Muscle of leg (tissue), 11 donors: ENCODE measurements around the gene SUPT3H. TPM values are rescaled to one million over a fixed set of nuclear protein-coding genes. Genes with fewer than 3 reads are reported as not detected.

ENCODE experiments used
- DNase-seq: peaks from one replicate; pipeline ENCODE4 v3.0.0; 2013
- H3K27ac ChIP-seq: one replicate; pipeline ENCODE4 v1.5.1; 2013; ENCODE audit warnings: mild to moderate bottlenecking, low read length, control low read depth
- H3K27me3 ChIP-seq: one replicate; pipeline ENCODE4 v1.6.1; 2013; ENCODE audit warnings: low read length; ENCODE audit not compliant: control insufficient read depth, insufficient read depth
- H3K36me3 ChIP-seq: one replicate; pipeline ENCODE4 v1.6.1; 2013; ENCODE audit warnings: low read length; ENCODE audit not compliant: control insufficient read depth, insufficient read depth
- H3K4me1 ChIP-seq: one replicate; pipeline ENCODE4 v1.6.1; 2013; ENCODE audit warnings: low read length; ENCODE audit not compliant: control insufficient read depth, insufficient read depth
- H3K4me3 ChIP-seq: one replicate; pipeline ENCODE4 v1.5.1; 2013; ENCODE audit warnings: low read length, control low read depth
- H3K9me3 ChIP-seq: replicated peaks from 2 replicates; pipeline ENCODE4 v1.6.1; 2013; ENCODE audit warnings: low read depth, low read length; ENCODE audit not compliant: control insufficient read depth
- WGBS: methylation state at CpG from one replicate; pipeline ENCODE4 v1.1.5; 2013; ENCODE audit warnings: missing lambda C conversion rate; ENCODE audit not compliant: insufficient coverage; 5-methylcytosine and 5-hydroxymethylcytosine counted together
- polyA plus RNA-seq, 8 donors: library from polyadenylated mRNA; unstranded; fragments of 120-200 nt; gene quantifications; one replicate each; pipeline versions ENCODE4 v1.2.1 to v1.2.3, GENCODE V29; 2013; ENCODE audit warnings: inconsistent platforms in 1 of 8, low replicate concordance in 1 of 8; ENCODE audit not compliant: insufficient read length in 8 of 8, insufficient read depth in 1 of 8
- total RNA-seq: library from RNA; stranded (reverse); fragments of 120-200 nt; gene quantifications from one replicate; pipeline ENCODE4 v1.2.4, GENCODE V29; 2013

SUPT3H gene
- total and polyA plus RNA-seq, 9 donors, result 8.3 to 13.7 (median 10.7) TPM

DNA sequence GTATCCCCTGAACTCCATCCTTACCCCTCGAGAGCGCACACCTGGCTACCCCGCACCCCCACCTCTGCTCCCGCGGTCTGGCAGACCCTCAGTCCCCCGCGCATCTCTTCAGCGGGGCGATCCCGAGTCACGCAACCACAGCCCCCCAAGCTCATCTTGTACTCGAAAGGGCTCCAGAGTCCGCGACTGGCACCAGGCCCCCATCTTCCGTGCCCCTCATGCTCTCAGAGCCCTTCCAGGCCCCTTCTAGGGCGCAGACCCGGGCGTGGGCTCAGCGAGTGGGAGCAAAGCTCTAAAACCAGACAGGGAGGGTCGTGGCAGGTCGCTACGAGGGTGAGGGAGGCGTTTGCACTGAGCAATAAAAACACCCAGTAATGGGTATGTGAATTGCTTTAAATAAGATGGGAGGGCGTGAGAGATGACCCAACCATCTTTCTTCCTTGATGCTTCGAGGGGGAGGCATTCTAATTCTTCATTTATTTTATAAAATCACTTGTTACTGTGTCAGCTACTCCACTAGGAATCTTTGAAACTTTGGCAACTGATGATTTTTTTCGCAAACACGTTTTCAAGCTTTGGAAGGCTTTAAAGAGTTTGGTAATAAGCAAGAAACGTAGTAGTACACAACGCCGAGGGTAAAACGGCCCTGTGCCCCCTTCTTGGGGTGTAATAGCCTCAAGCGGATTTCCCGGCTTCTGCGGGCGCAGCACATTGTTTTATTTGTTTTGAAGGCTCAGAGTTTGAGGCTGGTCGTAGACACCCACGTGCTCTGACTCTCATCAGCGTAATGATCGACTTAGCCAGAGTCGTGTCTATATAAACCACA lies 42.6 kb upstream of the SUPT3H start:
- Histone ChIP-seq H3K36me3 (no peaks in the 10 kb centered on the region), H3K9me3 (no peaks in the 10 kb centered on the region), H3K4me1 (peaks cover 40% of the 10 kb centered on the region), H3K27ac (no peak overlapping the region), H3K27me3 (peaks cover 64% of the 10 kb centered on the region), H3K4me3 (no peak overlapping the region)
- 3% methylated on average over 17 of the region's 40 CpGs for WGBS
- DNase-seq, result peak; percentile 26

DNA sequence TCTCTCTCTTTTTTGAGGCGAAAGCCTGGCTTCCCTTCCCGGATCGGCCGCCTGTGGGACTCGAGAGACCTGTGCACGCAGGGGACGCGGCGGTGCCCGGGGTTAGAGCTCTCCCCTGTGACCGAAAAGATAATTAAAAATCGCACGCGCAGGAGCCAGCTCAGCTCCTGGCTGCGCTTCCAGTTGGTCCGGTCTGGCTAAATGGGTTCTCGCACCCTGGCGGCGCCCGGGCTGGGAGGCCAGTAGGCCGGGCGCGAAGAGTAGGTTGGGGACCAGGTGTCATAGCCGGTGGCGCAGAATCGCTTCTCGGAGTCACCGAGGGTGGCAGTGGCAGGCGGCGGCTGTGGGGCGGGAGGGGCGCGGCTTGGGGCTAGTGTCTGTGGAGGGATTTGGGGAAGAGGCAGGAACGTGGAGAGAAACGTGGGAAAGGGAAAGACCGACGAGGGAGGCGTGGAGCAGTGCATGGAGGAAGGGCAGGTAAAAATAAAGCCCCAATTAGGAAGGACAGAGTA lies 41.9 kb upstream of the SUPT3H start:
- Histone ChIP-seq H3K36me3 (no peaks in the 10 kb centered on the region), H3K4me1 (peaks cover 40% of the 10 kb centered on the region), H3K4me3 (peak overlapping the region; percentile 5), H3K27me3 (peaks cover 64% of the 10 kb centered on the region), H3K9me3 (no peaks in the 10 kb centered on the region), H3K27ac (no peak overlapping the region)
- 3% methylated on average over 30 of the region's 38 CpGs for WGBS
- peak; percentile 33 for DNase-seq

DNA sequence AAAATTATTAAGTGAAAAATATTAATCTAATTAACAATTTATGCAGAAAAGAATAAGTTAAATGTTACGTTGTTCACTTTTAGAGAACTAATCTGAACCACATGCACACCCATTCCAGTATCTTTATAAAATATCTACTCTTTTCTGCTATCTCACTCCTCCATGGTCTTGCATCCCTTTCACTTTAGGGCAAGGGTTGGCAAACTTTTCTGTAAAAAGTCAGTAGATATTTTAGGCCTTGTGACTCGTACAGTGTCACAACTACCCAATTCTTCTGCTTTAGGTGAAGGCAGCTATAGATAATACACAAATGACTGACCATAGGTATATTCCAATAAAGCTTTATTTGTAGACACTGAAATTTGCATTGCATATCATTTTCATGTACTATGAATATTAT lies 39.7 kb upstream of the SUPT3H start:
- no CpG with 5 or more reads among the region's 2 CpGs for WGBS
- Histone ChIP-seq H3K27me3 (peaks cover 44% of the 10 kb centered on the region), H3K4me3 (no peak overlapping the region), H3K4me1 (peaks cover 27% of the 10 kb centered on the region), H3K27ac (no peak overlapping the region), H3K9me3 (no peaks in the 10 kb centered on the region), H3K36me3 (no peaks in the 10 kb centered on the region)
- DNase-seq, result no peak

DNA sequence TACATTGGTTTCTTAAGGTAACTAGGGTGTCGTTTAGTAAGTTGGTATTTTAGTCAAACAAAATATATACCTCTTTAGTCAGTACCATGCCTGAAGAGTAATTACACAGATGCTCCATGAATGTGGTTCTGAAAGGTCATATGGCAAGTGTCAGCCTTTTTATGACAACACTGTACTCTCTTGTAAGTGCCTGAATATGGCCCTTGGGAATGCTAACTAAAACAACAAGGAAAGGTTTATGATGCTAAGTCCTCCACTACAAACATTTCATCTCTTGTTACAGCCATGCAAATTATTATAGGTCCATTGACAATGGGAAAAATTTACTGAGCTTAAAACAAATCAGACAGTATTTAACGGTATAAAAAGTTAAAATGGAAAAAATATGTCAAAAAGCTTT lies 39.0 kb upstream of the SUPT3H start:
- Histone ChIP-seq H3K27me3 (peaks cover 37% of the 10 kb centered on the region), H3K9me3 (no peaks in the 10 kb centered on the region), H3K4me1 (peaks cover 22% of the 10 kb centered on the region), H3K36me3 (no peaks in the 10 kb centered on the region), H3K4me3 (no peak overlapping the region), H3K27ac (no peak overlapping the region)
- WGBS, result no CpG with 5 or more reads among the region's 2 CpGs
- DNase-seq, result no peak

DNA sequence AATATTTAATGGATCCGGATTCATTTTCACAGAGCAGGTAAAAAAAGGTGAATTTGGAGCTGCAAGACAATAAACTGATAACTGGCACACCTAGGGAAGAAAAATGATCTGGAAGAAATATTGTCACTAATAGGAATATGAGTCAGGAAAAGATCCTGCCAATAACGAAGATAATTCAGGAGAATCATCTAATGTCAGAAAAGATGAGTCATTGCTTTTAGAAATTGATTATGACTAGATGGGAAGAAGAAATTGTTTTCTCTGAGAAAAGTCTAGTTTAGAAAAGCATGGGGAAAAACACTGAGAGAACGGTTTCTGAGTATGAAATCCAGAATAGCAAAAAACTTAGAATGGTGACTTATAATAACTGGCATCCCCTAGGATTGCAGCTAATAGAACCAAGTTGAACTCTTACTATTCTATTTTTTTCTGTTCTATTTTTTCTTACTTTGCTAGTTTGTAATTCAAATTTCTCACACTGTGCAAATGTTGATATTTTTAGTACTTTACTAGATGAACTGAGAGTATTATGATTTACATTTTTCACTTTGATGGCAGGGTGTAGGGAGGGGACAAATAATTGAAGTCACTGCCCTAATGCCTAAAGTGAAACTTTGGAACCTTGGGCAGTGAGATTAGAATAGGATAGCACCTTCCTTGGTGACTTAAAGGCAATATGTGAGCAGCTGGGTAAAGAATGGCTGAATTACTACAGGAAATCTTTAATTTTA lies 38.2 kb upstream of the SUPT3H start:
- H3K4me1 ChIP-seq, result peaks cover 16% of the 10 kb centered on the region
- H3K9me3 ChIP-seq, result no peaks in the 10 kb centered on the region
- 70% methylated on average over 2 of the region's 3 CpGs for WGBS
- no peak overlapping the region for H3K27ac ChIP-seq
- H3K36me3 ChIP-seq, result no peaks in the 10 kb centered on the region
- no peak for DNase-seq
- no peak overlapping the region for H3K4me3 ChIP-seq
- peaks cover 30% of the 10 kb centered on the region for H3K27me3 ChIP-seq

DNA sequence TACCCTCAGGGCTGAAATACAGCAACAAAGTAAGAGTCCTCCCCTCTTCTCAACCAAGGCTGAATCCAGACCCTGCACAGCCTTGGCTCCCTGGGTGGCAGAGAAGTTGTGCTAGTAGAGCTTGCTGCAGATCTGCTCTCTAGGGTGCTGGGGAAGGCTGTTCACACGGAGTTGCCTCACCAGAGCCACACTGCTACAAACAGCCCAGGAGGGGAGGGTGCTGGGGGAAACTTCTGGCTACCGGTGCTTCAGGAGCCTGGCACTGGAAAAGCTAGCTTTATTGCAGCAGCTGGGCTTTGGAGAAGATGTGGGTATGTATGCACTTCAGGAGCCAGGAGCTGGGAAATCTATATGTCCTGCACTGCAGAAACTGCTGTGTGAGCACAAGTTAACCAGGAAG lies 37.6 kb upstream of the SUPT3H start:
- no peaks in the 10 kb centered on the region for H3K9me3 ChIP-seq
- no peaks in the 10 kb centered on the region for H3K36me3 ChIP-seq
- no peak overlapping the region for H3K4me3 ChIP-seq
- peaks cover 24% of the 10 kb centered on the region for H3K27me3 ChIP-seq
- WGBS, result 0% methylated on average over 1 of the region's 2 CpGs
- no peak for DNase-seq
- no peak overlapping the region for H3K27ac ChIP-seq
- H3K4me1 ChIP-seq, result peaks cover 10% of the 10 kb centered on the region

DNA sequence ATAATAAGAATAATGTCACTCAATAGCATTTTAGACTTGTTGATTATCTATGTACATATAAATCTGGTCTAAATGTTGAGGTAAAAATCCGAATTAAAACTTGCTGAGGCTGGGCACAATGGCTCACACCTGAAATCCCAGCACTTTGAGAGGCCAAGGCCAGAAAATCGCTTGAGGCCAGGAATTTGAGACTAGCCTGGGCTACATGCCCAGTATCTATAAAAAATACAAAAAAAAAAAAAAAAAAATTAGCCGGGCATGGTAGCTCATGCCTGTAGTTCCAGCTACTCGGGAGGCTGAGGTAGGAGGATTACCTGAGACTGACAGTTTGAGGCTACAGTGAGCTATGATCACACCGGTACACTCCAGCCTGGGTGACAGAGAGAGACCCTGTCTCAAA lies 34.2 kb upstream of the SUPT3H start:
- DNase-seq, result no peak
- no peak overlapping the region for H3K4me3 ChIP-seq
- no peak overlapping the region for H3K27ac ChIP-seq
- peaks cover 5% of the 10 kb centered on the region for H3K27me3 ChIP-seq
- WGBS, result no CpG with 5 or more reads among the region's 5 CpGs
- no peaks in the 10 kb centered on the region for H3K4me1 ChIP-seq
- H3K36me3 ChIP-seq, result no peaks in the 10 kb centered on the region
- no peaks in the 10 kb centered on the region for H3K9me3 ChIP-seq

DNA sequence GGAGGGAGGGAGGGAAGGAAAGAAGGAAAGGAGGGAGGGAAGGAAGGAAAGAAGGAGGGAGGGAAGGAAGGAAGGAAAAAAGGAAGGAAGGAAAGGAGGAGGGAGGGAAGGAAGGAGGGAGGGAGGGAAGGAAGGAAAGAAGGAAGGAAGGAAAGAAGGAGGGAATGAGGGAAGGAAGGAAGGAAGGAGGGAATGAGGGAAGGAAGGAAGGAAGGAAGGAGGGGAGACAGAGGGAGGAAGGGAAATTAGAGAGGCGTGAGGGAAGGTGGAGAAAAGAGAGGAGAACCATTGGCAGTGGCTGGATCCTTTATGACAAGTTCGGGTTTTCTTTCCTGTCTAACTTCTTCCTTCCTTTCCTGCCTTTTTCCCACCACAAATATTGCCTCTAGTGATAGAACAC lies 22.3 kb upstream of the SUPT3H start:
- Histone ChIP-seq H3K4me3 (no peak overlapping the region), H3K27me3 (no peaks in the 10 kb centered on the region), H3K27ac (no peak overlapping the region), H3K4me1 (no peaks in the 10 kb centered on the region), H3K9me3 (no peaks in the 10 kb centered on the region), H3K36me3 (no peaks in the 10 kb centered on the region)
- DNase-seq, result no peak
- WGBS, result no CpG with 5 or more reads among the region's 2 CpGs

DNA sequence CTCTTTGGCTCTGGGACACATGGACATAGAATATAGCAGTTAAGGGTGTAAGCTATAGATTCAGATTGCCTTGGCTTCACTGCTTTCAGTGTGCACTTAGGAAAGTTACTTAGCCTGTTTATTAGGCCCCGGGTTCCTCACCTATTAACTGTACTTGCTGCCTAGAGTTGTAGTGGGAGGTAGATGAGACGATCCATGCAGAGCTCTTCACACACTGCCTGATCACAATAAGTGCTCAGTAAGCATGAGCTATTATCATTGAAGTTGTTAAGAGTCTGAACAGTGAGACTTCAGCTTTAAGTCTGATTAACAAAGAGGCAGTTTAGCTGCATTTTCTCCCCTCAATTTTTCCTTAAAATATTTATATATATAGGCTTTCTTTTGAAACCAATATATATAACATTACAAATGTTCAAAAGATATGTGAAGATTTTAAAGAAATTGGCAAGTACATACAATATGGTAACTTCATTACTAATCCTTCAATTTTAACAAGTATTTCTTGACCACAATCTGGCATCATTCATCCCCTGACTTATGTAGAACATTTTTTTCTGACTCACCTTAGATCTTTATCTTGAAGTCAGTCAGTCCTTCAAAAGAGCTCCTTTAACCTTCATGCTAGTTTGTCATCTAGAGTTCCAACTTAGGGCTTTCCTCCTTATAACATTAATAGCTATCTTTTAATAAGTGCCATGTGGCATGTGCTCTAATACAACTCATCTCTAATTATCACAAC lies 20.5 kb upstream of the SUPT3H start:
- H3K4me1 ChIP-seq, result no peaks in the 10 kb centered on the region
- no CpG with 5 or more reads among the region's 2 CpGs for WGBS
- no peaks in the 10 kb centered on the region for H3K9me3 ChIP-seq
- no peak overlapping the region for H3K27ac ChIP-seq
- DNase-seq, result no peak
- no peak overlapping the region for H3K4me3 ChIP-seq
- H3K36me3 ChIP-seq, result no peaks in the 10 kb centered on the region
- H3K27me3 ChIP-seq, result no peaks in the 10 kb centered on the region

DNA sequence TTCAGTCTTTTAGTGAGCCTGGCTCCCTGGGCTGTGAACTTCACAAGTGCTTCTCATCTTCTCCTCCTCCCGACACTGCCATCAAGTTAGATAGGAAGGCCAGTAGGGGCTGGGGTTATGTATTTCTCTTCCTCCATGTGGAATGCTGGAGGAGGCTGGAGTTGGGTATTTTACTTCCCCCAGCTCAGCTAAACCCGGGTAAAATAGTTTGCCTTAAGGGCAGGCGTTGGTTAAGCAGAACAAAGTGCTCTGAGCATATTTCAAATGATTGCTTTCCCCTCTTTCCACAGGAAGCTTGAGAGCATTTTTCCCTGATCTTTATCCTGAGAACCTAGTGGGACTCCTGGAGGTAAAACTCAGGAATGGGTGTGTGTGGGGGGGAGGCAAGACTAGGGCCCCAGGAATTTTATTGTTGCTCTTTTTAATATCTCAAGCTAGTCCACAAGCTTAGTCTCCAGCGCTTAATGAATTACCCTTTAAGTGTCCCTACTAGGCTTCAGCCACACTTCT lies 16.9 kb upstream of the SUPT3H start:
- H3K4me3 ChIP-seq, result no peak overlapping the region
- H3K9me3 ChIP-seq, result no peaks in the 10 kb centered on the region
- H3K36me3 ChIP-seq, result no peaks in the 10 kb centered on the region
- no peaks in the 10 kb centered on the region for H3K4me1 ChIP-seq
- no peak for DNase-seq
- H3K27me3 ChIP-seq, result no peaks in the 10 kb centered on the region
- H3K27ac ChIP-seq, result no peak overlapping the region
- no CpG with 5 or more reads among the region's 4 CpGs for WGBS
